ENCODE results near the gene FAM89A. TPM values are rescaled to one million over a fixed set of nuclear protein-coding genes. Genes with fewer than 3 reads are reported as not detected.
"Not testable (repeated sequence)": the region's sequence is repeated elsewhere in the genome, so short reads cannot be mapped to it uniquely, and the experiment has no call there.

FAM89A gene
- total RNA-seq, 1 experiment from 2014 or later: 23.6 TPM

DNA sequence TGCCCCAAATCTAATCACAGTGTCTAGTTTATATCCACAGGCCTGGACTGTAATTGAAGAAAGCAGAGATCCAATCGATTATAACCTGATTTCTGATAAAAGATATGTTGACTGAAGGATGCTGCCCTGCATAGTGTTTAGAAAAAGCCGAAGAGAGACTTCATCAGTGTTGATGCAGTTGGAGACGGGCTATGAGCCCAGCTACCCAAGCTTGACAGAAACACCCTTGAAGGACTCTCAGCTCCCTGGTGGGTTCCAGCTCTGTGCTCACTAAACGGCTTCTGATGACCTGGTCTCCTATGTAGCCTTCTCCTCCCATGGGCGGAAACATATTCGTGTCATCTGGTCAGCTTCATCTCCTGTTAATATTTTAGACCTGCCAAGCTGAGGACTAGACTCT is 10.2 kb downstream of the FAM89A start:
- no peaks in the 10 kb centered on the region for H3K4me1 ChIP-seq (ENCODE audit: control insufficient read depth in 1 of 2, insufficient read depth in 2 of 2, low read length in 2 of 2)
- no TSS peak for BruUV-seq (replicated peaks)
- DNase-seq (ENCODE audit: low read depth, low spot score) (no peak), ATAC-seq (no peak)
- no peak overlapping the region for H3K27ac ChIP-seq (ENCODE audit: low read depth, low read length)
- POLR2A ChIA-PET: no interaction called here
- no peak overlapping the region for H2AFZ ChIP-seq (ENCODE audit: low read depth, low read length, poor library complexity, severe bottlenecking)
- H3K9me2 ChIP-seq (ENCODE audit: insufficient read depth): no peaks in the 10 kb centered on the region
- H3K79me2 ChIP-seq (ENCODE audit: insufficient read depth, low read length): peaks cover 51% of the 10 kb centered on the region
- RAD21 ChIA-PET (ENCODE audit: low non-redundant PET in 1 of 2, low total read pairs in 2 of 2, uncharacterized antibody in 2 of 2, unreplicated experiment in 2 of 2): no interaction called here
- no peak overlapping the region for H3K4me2 ChIP-seq (ENCODE audit: low read length)
- no peaks in the 10 kb centered on the region for H3K9me3 ChIP-seq (ENCODE audit: control insufficient read depth in 1 of 2, insufficient read depth in 1 of 2, low read depth in 1 of 2, low read length in 2 of 2)
- no peaks in the 10 kb centered on the region for H3K36me3 ChIP-seq (ENCODE audit: control insufficient read depth in 1 of 2, insufficient read depth in 2 of 2, low read length in 2 of 2)
- no peaks in the 10 kb centered on the region for H4K20me1 ChIP-seq (ENCODE audit: insufficient read depth)
- TF ChIP-seq EZH2phosphoT487 (IDR thresholded peaks at IDR 0.05; ENCODE audit: borderline replicate concordance) (no peak), EGR1 (IDR thresholded peaks at IDR 0.05; ENCODE audit: low read depth) (no peak), TCF7L2 (IDR thresholded peaks at IDR 0.05; ENCODE audit: borderline replicate concordance, extremely low read depth, insufficient read depth, insufficient read length) (no peak), SP1 (IDR thresholded peaks at IDR 0.05; ENCODE audit: low read depth) (no peak), EZH2 (IDR thresholded peaks at IDR 0.05) (no peak), ELF1 (IDR thresholded peaks at IDR 0.05; ENCODE audit: borderline replicate concordance, low read depth) (no peak), SRF (IDR thresholded peaks at IDR 0.05; ENCODE audit: low read depth) (no peak), SIN3A (IDR thresholded peaks at IDR 0.05; ENCODE audit: low read depth) (no peak), CBX3 (IDR thresholded peaks at IDR 0.05; ENCODE audit: low read depth) (no peak), POLR2AphosphoS5 (IDR thresholded peaks at IDR 0.05; ENCODE audit: low read depth, low read length) (no peak), CEBPB (IDR thresholded peaks at IDR 0.05; ENCODE audit: low read depth) (no peak), JUND (IDR thresholded peaks at IDR 0.05) (no peak), FOSL1 (IDR thresholded peaks at IDR 0.05; ENCODE audit: low read depth) (no peak), RAD21 (IDR thresholded peaks at IDR 0.05; ENCODE audit: low read depth) (no peak), YY1 (IDR thresholded peaks at IDR 0.05; ENCODE audit: extremely low read depth, insufficient replicate concordance, low read depth, low read length) (no peak), ZFX (IDR thresholded peaks at IDR 0.05) (no peak)
- TF ChIP-seq, protein P1, sequence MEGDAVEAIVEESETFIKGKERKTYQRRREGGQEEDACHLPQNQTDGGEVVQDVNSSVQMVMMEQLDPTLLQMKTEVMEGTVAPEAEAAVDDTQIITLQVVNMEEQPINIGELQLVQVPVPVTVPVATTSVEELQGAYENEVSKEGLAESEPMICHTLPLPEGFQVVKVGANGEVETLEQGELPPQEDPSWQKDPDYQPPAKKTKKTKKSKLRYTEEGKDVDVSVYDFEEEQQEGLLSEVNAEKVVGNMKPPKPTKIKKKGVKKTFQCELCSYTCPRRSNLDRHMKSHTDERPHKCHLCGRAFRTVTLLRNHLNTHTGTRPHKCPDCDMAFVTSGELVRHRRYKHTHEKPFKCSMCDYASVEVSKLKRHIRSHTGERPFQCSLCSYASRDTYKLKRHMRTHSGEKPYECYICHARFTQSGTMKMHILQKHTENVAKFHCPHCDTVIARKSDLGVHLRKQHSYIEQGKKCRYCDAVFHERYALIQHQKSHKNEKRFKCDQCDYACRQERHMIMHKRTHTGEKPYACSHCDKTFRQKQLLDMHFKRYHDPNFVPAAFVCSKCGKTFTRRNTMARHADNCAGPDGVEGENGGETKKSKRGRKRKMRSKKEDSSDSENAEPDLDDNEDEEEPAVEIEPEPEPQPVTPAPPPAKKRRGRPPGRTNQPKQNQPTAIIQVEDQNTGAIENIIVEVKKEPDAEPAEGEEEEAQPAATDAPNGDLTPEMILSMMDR (IDR thresholded peaks at IDR 0.05 in 2 of 3, conservative IDR thresholded peaks at IDR 0.05 in 1 of 3; ENCODE audit: borderline replicate concordance in 1 of 3, insufficient read depth in 1 of 3, low read depth in 2 of 3, low read length in 2 of 3): no peak
- TF ChIP-seq, protein P2, sequence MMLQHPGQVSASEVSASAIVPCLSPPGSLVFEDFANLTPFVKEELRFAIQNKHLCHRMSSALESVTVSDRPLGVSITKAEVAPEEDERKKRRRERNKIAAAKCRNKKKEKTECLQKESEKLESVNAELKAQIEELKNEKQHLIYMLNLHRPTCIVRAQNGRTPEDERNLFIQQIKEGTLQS (IDR thresholded peaks at IDR 0.05): no peak
- TF ChIP-seq, protein P3, sequence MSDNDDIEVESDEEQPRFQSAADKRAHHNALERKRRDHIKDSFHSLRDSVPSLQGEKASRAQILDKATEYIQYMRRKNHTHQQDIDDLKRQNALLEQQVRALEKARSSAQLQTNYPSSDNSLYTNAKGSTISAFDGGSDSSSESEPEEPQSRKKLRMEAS (IDR thresholded peaks at IDR 0.05): no peak
- H3K9ac ChIP-seq (ENCODE audit: low read length): no peak overlapping the region
- no peaks in the 10 kb centered on the region for H3K27me3 ChIP-seq (ENCODE audit: insufficient read depth, low read length)
- intact Hi-C loops (cut with micrococcal nuclease): no loop called here
- H3K4me3 ChIP-seq (replicated peaks in 1 of 2; ENCODE audit: low read depth in 1 of 2, low read length in 2 of 2): no peak overlapping the region
- CTCF ChIA-PET: no interaction called here

DNA sequence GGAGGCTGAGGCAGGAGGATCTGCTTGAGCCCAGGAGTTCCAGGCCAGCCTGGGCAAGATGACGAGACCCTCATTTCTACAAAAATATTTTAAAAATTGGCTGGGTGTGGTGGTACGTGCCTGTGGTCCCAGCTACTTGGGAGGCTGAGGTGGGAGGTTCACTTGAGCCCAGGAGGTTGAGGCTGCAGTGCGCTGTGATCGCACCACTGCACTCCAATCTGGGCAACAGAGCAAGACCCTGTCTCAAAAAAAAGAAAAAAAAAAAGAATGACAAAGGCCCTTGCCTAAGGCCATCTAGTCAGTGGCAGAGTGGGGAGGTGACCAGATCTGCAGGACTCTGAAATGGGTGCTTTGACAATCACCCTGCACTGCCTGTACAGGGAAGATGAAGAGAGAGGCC is 10.8 kb downstream of the FAM89A start:
- DNase-seq (ENCODE audit: low read depth, low spot score); H4K20me1 ChIP-seq (ENCODE audit: insufficient read depth); CTCF ChIA-PET; H3K36me3 ChIP-seq (ENCODE audit: control insufficient read depth in 1 of 2, insufficient read depth in 2 of 2, low read length in 2 of 2); RAD21 ChIA-PET (ENCODE audit: low non-redundant PET in 1 of 2, low total read pairs in 2 of 2, uncharacterized antibody in 2 of 2, unreplicated experiment in 2 of 2); intact Hi-C loops (cut with micrococcal nuclease); H3K9ac ChIP-seq (ENCODE audit: low read length); H3K4me1 ChIP-seq (ENCODE audit: control insufficient read depth in 1 of 2, insufficient read depth in 2 of 2, low read length in 2 of 2); H3K9me3 ChIP-seq (ENCODE audit: control insufficient read depth in 1 of 2, insufficient read depth in 1 of 2, low read depth in 1 of 2, low read length in 2 of 2); H3K27me3 ChIP-seq (ENCODE audit: insufficient read depth, low read length); H3K27ac ChIP-seq (ENCODE audit: low read depth, low read length); H2AFZ ChIP-seq (ENCODE audit: low read depth, low read length, poor library complexity, severe bottlenecking); H3K4me2 ChIP-seq (ENCODE audit: low read length); H3K4me3 ChIP-seq (replicated peaks in 1 of 2; ENCODE audit: low read depth in 1 of 2, low read length in 2 of 2); H3K9me2 ChIP-seq (ENCODE audit: insufficient read depth); ATAC-seq; BruUV-seq (replicated peaks); POLR2A ChIA-PET: not testable (repeated sequence)
- H3K79me2 ChIP-seq (ENCODE audit: insufficient read depth, low read length): peaks cover 51% of the 10 kb centered on the region

Data from HCT116 (cell line).